H1 (cell line): Measurements from ENCODE around the gene S100A12. TPM values are rescaled to one million over a fixed set of nuclear protein-coding genes. Genes with fewer than 3 reads are reported as not detected.

Source experiments
- CTCF ChIA-PET: fragments of 300-600 bp; sonication (Branson Sonifier 250); formaldehyde crosslinking; loops from one replicate; lab custom pipeline; 2021; ENCODE audit not compliant: partially characterized antibody; lab: Charles Lee
- POLR2A ChIA-PET: fragments of 300-600 bp; sonication (Branson Sonifier 250); formaldehyde crosslinking; loops from one replicate; lab custom pipeline; 2021; ENCODE audit warnings: inconsistent platforms; ENCODE audit not compliant: partially characterized antibody; lab: Charles Lee
- DNase-seq, 2 experiments: peaks; one replicate each; pipeline versions ENCODE4 v3.0.0 to v3.0.0-alpha.2; 2010 to 2022; ENCODE audit warnings: low spot score in 2 of 2, low read depth in 1 of 2, mixed read lengths in 1 of 2
- FAIRE-seq: peaks from 2 replicates; lab custom pipeline; 2011; peaks lifted over from hg19 to GRCh38; lab: Jason Lieb, UNC
- H2AFZ ChIP-seq: 2 replicates; pipeline ENCODE4 v1.8.1; 2012; ENCODE audit warnings: low read length, inconsistent platforms
- H2AK5ac ChIP-seq: 2 replicates; pipeline ENCODE4 v1.6.1; 2013; ENCODE audit warnings: low read depth, low read length
- H2BK120ac ChIP-seq: replicated peaks from 2 replicates; pipeline ENCODE3; 2013; ENCODE audit warnings: low read depth, low read length, inconsistent platforms
- H2BK12ac ChIP-seq: 2 replicates; pipeline ENCODE4 v1.6.1; 2013; ENCODE audit warnings: low read depth, low read length
- H2BK15ac ChIP-seq: 2 replicates; pipeline ENCODE4 v1.6.1; 2013; ENCODE audit warnings: low read length
- H2BK20ac ChIP-seq: 2 replicates; pipeline ENCODE4 v1.6.1; 2013; ENCODE audit warnings: low read length
- H2BK5ac ChIP-seq: 2 replicates; pipeline ENCODE4 v1.6.1; 2013; ENCODE audit warnings: low read depth, low read length
- H3K14ac ChIP-seq: 2 replicates; pipeline ENCODE4 v1.6.1; 2013; ENCODE audit warnings: inconsistent platforms; ENCODE audit not compliant: insufficient read length
- H3K18ac ChIP-seq: 2 replicates; pipeline ENCODE4 v1.6.1; 2013; ENCODE audit warnings: low read length; ENCODE audit errors: extremely low read depth
- H3K23ac ChIP-seq: 2 replicates; pipeline ENCODE4 v1.6.1; 2013; ENCODE audit warnings: inconsistent platforms; ENCODE audit not compliant: insufficient read length
- H3K23me2 ChIP-seq: 2 replicates; pipeline ENCODE4 v1.6.1; 2013; ENCODE audit warnings: low read depth, low read length
- H3K27ac ChIP-seq: 2 replicates; pipeline ENCODE4 v1.6.1; 2011; ENCODE audit warnings: low read depth, low read length, inconsistent platforms
- H3K27me3 ChIP-seq, 4 experiments: replicated peaks in 1 of 4; 1 replicate in 1 of 4; 2 replicates in 3 of 4; pipeline versions ENCODE4 v1.6.1 to v1.8.1; 2011 to 2013; ENCODE audit warnings: low read length in 3 of 4, mild to moderate bottlenecking in 3 of 4, inconsistent platforms in 2 of 4, mixed read lengths in 2 of 4, moderate library complexity in 1 of 4; ENCODE audit not compliant: control insufficient read depth in 3 of 4, insufficient read depth in 3 of 4; ENCODE audit errors: extremely low read depth in 1 of 4
- H3K36me3 ChIP-seq, 4 experiments: 2 replicates each; pipeline versions ENCODE4 v1.6.1 to v1.8.1; 2011 to 2013; ENCODE audit warnings: mild to moderate bottlenecking in 4 of 4, low read length in 3 of 4, moderate library complexity in 2 of 4, control low read depth in 1 of 4, inconsistent platforms in 1 of 4; ENCODE audit not compliant: insufficient read depth in 4 of 4, control insufficient read depth in 2 of 4
- H3K4ac ChIP-seq: replicated peaks from 2 replicates; pipeline ENCODE3; 2013; ENCODE audit warnings: low read length, low read depth, mixed read lengths, inconsistent platforms; ENCODE audit not compliant: insufficient read length
- H3K4me1 ChIP-seq, 4 experiments: replicated peaks in 1 of 4; 1 replicate in 1 of 4; 2 replicates in 3 of 4; pipeline versions ENCODE4 v1.6.1 to v1.8.1; 2011 to 2013; ENCODE audit warnings: low read length in 3 of 4, inconsistent platforms in 2 of 4, mixed read lengths in 1 of 4; ENCODE audit not compliant: insufficient read depth in 4 of 4, control insufficient read depth in 3 of 4
- H3K4me2 ChIP-seq, 2 experiments: 2 replicates each; pipeline versions ENCODE4 v1.6.1 to v1.8.1; 2011 to 2013; ENCODE audit warnings: low read depth in 2 of 2, low read length in 2 of 2, control low read depth in 1 of 2, inconsistent platforms in 1 of 2, mild to moderate bottlenecking in 1 of 2; ENCODE audit not compliant: insufficient read depth in 1 of 2
- H3K4me3 ChIP-seq, 4 experiments: fragments of 200-600, 300-600 bp in 1 of 4; sonication (generic), shearing (Covaris generic), sonication (Bioruptor Twin) in 1 of 4; 2 replicates each; pipeline versions ENCODE4 v1.5.1 to v1.8.1; 2011 to 2016; ENCODE audit warnings: low read length in 4 of 4, low read depth in 3 of 4, control low read depth in 2 of 4, inconsistent platforms in 2 of 4, mild to moderate bottlenecking in 2 of 4, mixed read lengths in 1 of 4, moderate library complexity in 1 of 4; ENCODE audit not compliant: insufficient read depth in 2 of 4; ENCODE audit errors: extremely low read depth in 1 of 4
- H3K56ac ChIP-seq: replicated peaks from 2 replicates; pipeline ENCODE3; 2013; ENCODE audit warnings: low read depth, mild to moderate bottlenecking, mixed read lengths, low read length, inconsistent platforms; ENCODE audit not compliant: insufficient read length
- H3K79me1 ChIP-seq: 2 replicates; pipeline ENCODE4 v1.6.1; 2013; ENCODE audit warnings: low read depth, low read length, control low read depth
- H3K79me2 ChIP-seq, 2 experiments: 2 replicates each; pipeline versions ENCODE4 v1.6.1 to v1.8.1; 2012 to 2013; ENCODE audit warnings: low read length in 2 of 2, mild to moderate bottlenecking in 2 of 2, inconsistent platforms in 1 of 2; ENCODE audit not compliant: insufficient read depth in 2 of 2, control insufficient read depth in 1 of 2
- H3K9ac ChIP-seq, 4 experiments: replicated peaks in 1 of 4; 1 replicate in 1 of 4; 2 replicates in 3 of 4; pipeline versions ENCODE4 v1.6.1 to v1.8.1; 2011 to 2013; ENCODE audit warnings: low read depth in 3 of 4, low read length in 3 of 4, control low read depth in 2 of 4, mild to moderate bottlenecking in 2 of 4, moderate library complexity in 2 of 4, inconsistent platforms in 1 of 4; ENCODE audit errors: extremely low read depth in 1 of 4
- H3K9me3 ChIP-seq, 2 experiments: 2 replicates each; pipeline versions ENCODE4 v1.6.1 to v1.8.1; 2012 to 2013; ENCODE audit warnings: mild to moderate bottlenecking in 2 of 2, moderate library complexity in 2 of 2, control low read depth in 1 of 2, inconsistent platforms in 1 of 2, low read depth in 1 of 2, low read length in 1 of 2, mixed read lengths in 1 of 2; ENCODE audit not compliant: insufficient read depth in 2 of 2
- H4K20me1 ChIP-seq, 2 experiments: replicated peaks in 1 of 2; 2 replicates each; pipeline versions ENCODE3 to v1.8.1; 2011 to 2013; ENCODE audit warnings: inconsistent platforms in 2 of 2, low read length in 2 of 2, mild to moderate bottlenecking in 1 of 2; ENCODE audit not compliant: insufficient read depth in 2 of 2, control insufficient read depth in 1 of 2
- H4K5ac ChIP-seq: 2 replicates; pipeline ENCODE4 v1.6.1; 2013; ENCODE audit warnings: low read length, low read depth, mixed read lengths, inconsistent platforms; ENCODE audit not compliant: insufficient read length
- H4K8ac ChIP-seq: 2 replicates; pipeline ENCODE4 v1.8.0; 2013; ENCODE audit warnings: mild to moderate bottlenecking, moderate library complexity, low read length, inconsistent platforms; ENCODE audit not compliant: insufficient read depth; ENCODE audit errors: extremely low read depth
- H4K91ac ChIP-seq: replicated peaks from 2 replicates; pipeline ENCODE3; 2013; ENCODE audit warnings: low read length, mixed read lengths, inconsistent platforms; ENCODE audit not compliant: insufficient read length
- CHD1 ChIP-seq: IDR thresholded peaks from 2 replicates; pipeline ENCODE4 v1.6.1; 2012; ENCODE audit warnings: low read depth, low read length, improper control_type of control experiment
- CHD2 ChIP-seq: IDR thresholded peaks from 2 replicates; pipeline ENCODE4 v1.6.1; 2012; ENCODE audit warnings: low read length, improper control_type of control experiment
- FOSL1 ChIP-seq: IDR thresholded peaks from 2 replicates; pipeline ENCODE4 v1.6.1; 2011; ENCODE audit warnings: mild to moderate bottlenecking, low read depth, low read length, moderate library complexity; ENCODE audit not compliant: insufficient read depth
- JUND ChIP-seq: IDR thresholded peaks from 2 replicates; pipeline ENCODE4 v1.6.1; 2011; ENCODE audit warnings: mild to moderate bottlenecking, improper control_type of control experiment, low read length
- KDM5A ChIP-seq: fragments of 200-600 bp; IDR thresholded peaks from 2 replicates; pipeline ENCODE4 v1.7.1; 2012; ENCODE audit warnings: mild to moderate bottlenecking, low read length, inconsistent platforms, mixed read lengths
- TAF1 ChIP-seq: IDR thresholded peaks from 2 replicates; pipeline ENCODE4 v1.6.1; 2011; ENCODE audit warnings: mild to moderate bottlenecking, low read depth, low read length
- YY1 ChIP-seq: IDR thresholded peaks from 2 replicates; pipeline ENCODE4 v1.6.1; 2011; ENCODE audit warnings: low read depth, mild to moderate bottlenecking, low read length
- WGBS, 2 experiments: shearing (Covaris generic) in 1 of 2; methylation state at CpG; one replicate each; pipeline versions ENCODE4 v1.1.6 to v1.1.7; 2013 to 2015; ENCODE audit warnings: low lambda C conversion rate in 2 of 2, mixed read lengths in 2 of 2, inconsistent platforms in 1 of 2, low coverage in 1 of 2, missing lambda C conversion rate in 1 of 2; ENCODE audit not compliant: insufficient replicate concordance in 2 of 2, insufficient coverage in 1 of 2, insufficient read length in 1 of 2; ENCODE audit errors: extremely low coverage in 1 of 2, missing lambda C conversion rate in 1 of 2; 5-methylcytosine and 5-hydroxymethylcytosine counted together
- polyA plus RNA-seq, 7 experiments: library from polyadenylated mRNA; depleted of rRNA in 3 of 7; stranded (reverse) in 5 of 7; unstranded in 2 of 7; fragments of >200 nt in 5 of 7; fragments of 200-250 nt in 2 of 7; gene quantifications; 1 replicate in 5 of 7; 2 replicates in 1 of 7; 4 replicates in 1 of 7; pipeline versions ENCODE4 v1.2.1 to v1.2.3, GENCODE V29; 2011 to 2013; ENCODE audit warnings: missing spikeins in 2 of 7, mixed read lengths in 2 of 7
- total RNA-seq: library from RNA; stranded (reverse); fragmentation: NEBNext Ultra II Directional; extraction: Animal tissue kit (Norgen Biotek cat#: 25700); gene quantifications from 2 replicates; pipeline ENCODE4 v1.2.1, GENCODE V29; 2021
- TF ChIP-seq, protein P1 (sequence below): IDR thresholded peaks from 2 replicates; pipeline ENCODE4 v1.6.1; 2012; ENCODE audit warnings: inconsistent platforms
- TF ChIP-seq, protein P2 (sequence below): IDR thresholded peaks from 2 replicates; pipeline ENCODE4 v1.6.1; 2012; ENCODE audit warnings: inconsistent platforms

Gene S100A12
- total and polyA plus RNA-seq, 2 of the 8 experiments (the other 6 are each of a cell fraction or from before 2014, with no cell fraction given), result not detected

- POLR2A ChIA-PET, result no interaction called here
- no peak for DNase-seq
- Histone ChIP-seq H4K8ac (peak within 1 kb of the TSS; percentile 53; the same call in 1 of the 2 replicates), H3K18ac (no peak within 1 kb of the TSS), H2BK5ac (no peak within 1 kb of the TSS), H2BK120ac (no peak within 1 kb of the TSS), H4K5ac (no peak within 1 kb of the TSS), H3K79me2 (no peaks in the 10 kb centered on the region), H3K4me1 (no peaks in the 10 kb centered on the region; a peak in 1 of 7 replicates), H3K9me3 (no peaks in the 10 kb centered on the region), H3K4ac (peak within 1 kb of the TSS; percentile 16), H3K9ac (no peak within 1 kb of the TSS), H3K23me2 (no peaks in the 10 kb centered on the region; the same call in 1 of the 2 replicates), H2AK5ac (no peak within 1 kb of the TSS), H2BK20ac (no peak within 1 kb of the TSS), H2AFZ (no peak within 1 kb of the TSS), H2BK12ac (no peak within 1 kb of the TSS), H3K56ac (no peak within 1 kb of the TSS), H3K4me2 (no peak within 1 kb of the TSS), H2BK15ac (0 out of 2 replicates have a peak within 1 kb of the TSS, but pooled peaks have one; percentile 8), H3K23ac (no peak within 1 kb of the TSS)
- 92% methylated on average over 11 of the region's 11 CpGs; no CpG with 5 or more reads in 1 of the 2 experiments for WGBS, 2 experiments
- CTCF ChIA-PET, result interaction anchor here (1.0 to 2.6 kb wide), 9 partner anchors 15 to 153 kb away, joined by 3 to 32 read pairs (median 4); no protein-coding TSS in a partner anchor
- FAIRE-seq, result no peak
- TF ChIP-seq YY1, result no peak
- TF ChIP-seq FOSL1, result no peak
- no peak for TF ChIP-seq CHD1
- TF ChIP-seq, protein P1, sequence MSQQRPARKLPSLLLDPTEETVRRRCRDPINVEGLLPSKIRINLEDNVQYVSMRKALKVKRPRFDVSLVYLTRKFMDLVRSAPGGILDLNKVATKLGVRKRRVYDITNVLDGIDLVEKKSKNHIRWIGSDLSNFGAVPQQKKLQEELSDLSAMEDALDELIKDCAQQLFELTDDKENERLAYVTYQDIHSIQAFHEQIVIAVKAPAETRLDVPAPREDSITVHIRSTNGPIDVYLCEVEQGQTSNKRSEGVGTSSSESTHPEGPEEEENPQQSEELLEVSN, result no peak
- TF ChIP-seq KDM5A, result no peak
- TF ChIP-seq JUND, result no peak
- no peak for TF ChIP-seq TAF1
- no peak for TF ChIP-seq CHD2
- TF ChIP-seq, protein P2, sequence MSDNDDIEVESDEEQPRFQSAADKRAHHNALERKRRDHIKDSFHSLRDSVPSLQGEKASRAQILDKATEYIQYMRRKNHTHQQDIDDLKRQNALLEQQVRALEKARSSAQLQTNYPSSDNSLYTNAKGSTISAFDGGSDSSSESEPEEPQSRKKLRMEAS, result no peak
- TF ChIP-seq, all 59 proteins: peak for 0
- no peak within 1 kb of the TSS for H3K14ac ChIP-seq
- H3K27me3 ChIP-seq, result no peaks in the 10 kb centered on the region
- no peak within 1 kb of the TSS for H3K27ac ChIP-seq
- no peaks in the 10 kb centered on the region for H4K20me1 ChIP-seq
- H3K4me3 ChIP-seq, result no peak within 1 kb of the TSS
- H3K79me1 ChIP-seq, result no peaks in the 10 kb centered on the region
- H3K36me3 ChIP-seq, result no peaks in the 10 kb centered on the region
- no peak within 1 kb of the TSS for H4K91ac ChIP-seq
Observed at GRCh38 chr1:153357853-153358690, 17.3 kb downstream of the S100A12 start, which contains the start of gene S100A9. TSS of gene S100A9 (plus strand) at chr1:153357854. CDS start at chr1:153358284, 430 bp downstream.
